A375 (cell line): Measurements from ENCODE around the gene FTMT. TPM values are rescaled to one million over a fixed set of nuclear protein-coding genes. Genes with fewer than 3 reads are reported as not detected.

ENCODE experiments used
- total RNA-seq: library from RNA; depleted of rRNA; stranded (reverse); fragments of >200 nt; shearing (Covaris generic); gene quantifications from 2 replicates; pipeline ENCODE4 v1.2.3, GENCODE V29; 2014; rRNA removed

Gene FTMT
- total RNA-seq: not detected in 2 replicates

GRCh38 chr5:121851643-121852574 lies at the start of gene FTMT:
TSS of gene FTMT (plus strand) at chr5:121851882. CDS start at chr5:121851964, 82 bp downstream.

Other genes starting within 250 kb of the FTMT start
- gene SRFBP1, start 110.1 kb downstream of the FTMT start, total RNA-seq: 12.2 and 19.6 TPM in 2 replicates
- gene LOX, start 226.4 kb downstream of the FTMT start, total RNA-seq: not detected in 2 replicates